GM12878 (cell line): ENCODE data around the gene TRIM3.

Source experiments
- NKRF ChIP-seq: fragments of 450-650 bp; conservative IDR thresholded peaks from 2 replicates; pipeline ENCODE4 v1.6.1; 2017; ENCODE audit warnings: mild to moderate bottlenecking, moderate library complexity
- RAD51 ChIP-seq: fragments of 450-650 bp; IDR thresholded peaks from 2 replicates; pipeline ENCODE4 v1.6.1; 2016; ENCODE audit warnings: moderate library complexity, mild to moderate bottlenecking, inconsistent platforms
- TBL1XR1 ChIP-seq: IDR thresholded peaks from 2 replicates; pipeline ENCODE4 v1.6.1; 2012; ENCODE audit warnings: low read depth, low read length, improper control_type of control experiment

- TF ChIP-seq NKRF (no peak), TBL1XR1 (no peak), RAD51 (no peak)
Measured at GRCh38 chr11:6469599-6469998, 4.1 kb downstream of the TRIM3 start.
